ENCODE data around the gene CCT7.
A peak's percentile ranks its signal among the peaks of the same experiment; 100 is the strongest.

The CCT7 gene

GRCh38 chr2:73263540-73264331, 29.6 kb downstream of the CCT7 start:
- DNase-seq (ENCODE audit: insufficient read length, low spot score) (no peak), FAIRE-seq (no peak)
- TF ChIP-seq POU2F2 (IDR thresholded peaks at IDR 0.05; ENCODE audit: low read depth, low read length) = no peak
- no peak for TF ChIP-seq PAX5 (IDR thresholded peaks at IDR 0.05; ENCODE audit: insufficient read depth, low read length, severe bottlenecking)
- TF ChIP-seq TAF1 (IDR thresholded peaks at IDR 0.05; ENCODE audit: low read depth, low read length) = no peak
- TF ChIP-seq SPI1 (IDR thresholded peaks at IDR 0.05; ENCODE audit: low read depth, low read length) = no peak
- no peak for TF ChIP-seq POLR2AphosphoS5 (IDR thresholded peaks at IDR 0.05; ENCODE audit: low read depth, low read length)
- no peak for TF ChIP-seq POLR2A (IDR thresholded peaks at IDR 0.05; ENCODE audit: low read depth, low read length)

GRCh38 chr2:73264332-73264606, 30.2 kb downstream of the CCT7 start:
- DNase-seq (ENCODE audit: insufficient read length, low spot score) (no peak), FAIRE-seq (no peak)
- TF ChIP-seq POU2F2 (IDR thresholded peaks at IDR 0.05; ENCODE audit: low read depth, low read length) = no peak
- TF ChIP-seq PAX5 (IDR thresholded peaks at IDR 0.05; ENCODE audit: insufficient read depth, low read length, severe bottlenecking) = no peak

- DNase-seq (ENCODE audit: insufficient read length, low spot score) (no peak), FAIRE-seq (no peak)
- TF ChIP-seq TAF1 (IDR thresholded peaks at IDR 0.05; ENCODE audit: low read depth, low read length) (no peak), POU2F2 (IDR thresholded peaks at IDR 0.05; ENCODE audit: low read depth, low read length) (no peak), PAX5 (IDR thresholded peaks at IDR 0.05; ENCODE audit: insufficient read depth, low read length, severe bottlenecking) (no peak), POLR2A (IDR thresholded peaks at IDR 0.05; ENCODE audit: low read depth, low read length) (no peak), SPI1 (IDR thresholded peaks at IDR 0.05; ENCODE audit: low read depth, low read length) (no peak), POLR2AphosphoS5 (IDR thresholded peaks at IDR 0.05; ENCODE audit: low read depth, low read length) (no peak)
Observed at GRCh38 chr2:73264783-73265182, 30.7 kb downstream of the CCT7 start.

GRCh38 chr2:73265298-73266060, 31.4 kb downstream of the CCT7 start:
- TF ChIP-seq SPI1 (IDR thresholded peaks at IDR 0.05; ENCODE audit: low read depth, low read length) = no peak
- TF ChIP-seq POU2F2 (IDR thresholded peaks at IDR 0.05; ENCODE audit: low read depth, low read length) = no peak
- TF ChIP-seq POLR2AphosphoS5 (IDR thresholded peaks at IDR 0.05; ENCODE audit: low read depth, low read length) = no peak
- no peak for TF ChIP-seq POLR2A (IDR thresholded peaks at IDR 0.05; ENCODE audit: low read depth, low read length)
- TF ChIP-seq PAX5 (IDR thresholded peaks at IDR 0.05; ENCODE audit: insufficient read depth, low read length, severe bottlenecking) = no peak
- no peak for TF ChIP-seq TAF1 (IDR thresholded peaks at IDR 0.05; ENCODE audit: low read depth, low read length)
- FAIRE-seq (no peak), DNase-seq (ENCODE audit: insufficient read length, low spot score) (no peak)

- FAIRE-seq (no peak), DNase-seq (ENCODE audit: insufficient read length, low spot score) (no peak)
- TF ChIP-seq TAF1 (IDR thresholded peaks at IDR 0.05; ENCODE audit: low read depth, low read length) (no peak), SPI1 (IDR thresholded peaks at IDR 0.05; ENCODE audit: low read depth, low read length) (no peak), POU2F2 (IDR thresholded peaks at IDR 0.05; ENCODE audit: low read depth, low read length) (no peak), PAX5 (IDR thresholded peaks at IDR 0.05; ENCODE audit: insufficient read depth, low read length, severe bottlenecking) (no peak), POLR2AphosphoS5 (IDR thresholded peaks at IDR 0.05; ENCODE audit: low read depth, low read length) (no peak), POLR2A (IDR thresholded peaks at IDR 0.05; ENCODE audit: low read depth, low read length) (no peak)
Observed at GRCh38 chr2:73266061-73266901, 32.2 kb downstream of the CCT7 start.

- TF ChIP-seq POLR2AphosphoS5 (IDR thresholded peaks at IDR 0.05; ENCODE audit: low read depth, low read length) = no peak
- no peak for TF ChIP-seq SPI1 (IDR thresholded peaks at IDR 0.05; ENCODE audit: low read depth, low read length)
- no peak for TF ChIP-seq POU2F2 (IDR thresholded peaks at IDR 0.05; ENCODE audit: low read depth, low read length)
- TF ChIP-seq PAX5 (IDR thresholded peaks at IDR 0.05; ENCODE audit: insufficient read depth, low read length, severe bottlenecking) = no peak
- no peak for TF ChIP-seq TAF1 (IDR thresholded peaks at IDR 0.05; ENCODE audit: low read depth, low read length)
- no peak for TF ChIP-seq POLR2A (IDR thresholded peaks at IDR 0.05; ENCODE audit: low read depth, low read length)
- peak; percentile 75 for FAIRE-seq
- DNase-seq (ENCODE audit: insufficient read length, low spot score) = no peak
Observed at GRCh38 chr2:73267008-73267407, 32.9 kb downstream of the CCT7 start.

- DNase-seq (ENCODE audit: insufficient read length, low spot score) (no peak), FAIRE-seq (no peak)
- no peak for TF ChIP-seq POLR2AphosphoS5 (IDR thresholded peaks at IDR 0.05; ENCODE audit: low read depth, low read length)
- TF ChIP-seq TAF1 (IDR thresholded peaks at IDR 0.05; ENCODE audit: low read depth, low read length) = no peak
- no peak for TF ChIP-seq POU2F2 (IDR thresholded peaks at IDR 0.05; ENCODE audit: low read depth, low read length)
- TF ChIP-seq PAX5 (IDR thresholded peaks at IDR 0.05; ENCODE audit: insufficient read depth, low read length, severe bottlenecking) = no peak
- no peak for TF ChIP-seq SPI1 (IDR thresholded peaks at IDR 0.05; ENCODE audit: low read depth, low read length)
- no peak for TF ChIP-seq POLR2A (IDR thresholded peaks at IDR 0.05; ENCODE audit: low read depth, low read length)
Observed at GRCh38 chr2:73268366-73268829, 34.3 kb downstream of the CCT7 start.

GRCh38 chr2:73268830-73269685, 35.0 kb downstream of the CCT7 start:
- TF ChIP-seq POLR2AphosphoS5 (IDR thresholded peaks at IDR 0.05; ENCODE audit: low read depth, low read length) = no peak
- no peak for TF ChIP-seq TAF1 (IDR thresholded peaks at IDR 0.05; ENCODE audit: low read depth, low read length)
- TF ChIP-seq PAX5 (IDR thresholded peaks at IDR 0.05; ENCODE audit: insufficient read depth, low read length, severe bottlenecking) = no peak
- no peak for TF ChIP-seq POLR2A (IDR thresholded peaks at IDR 0.05; ENCODE audit: low read depth, low read length)
- TF ChIP-seq SPI1 (IDR thresholded peaks at IDR 0.05; ENCODE audit: low read depth, low read length) = no peak
- TF ChIP-seq POU2F2 (IDR thresholded peaks at IDR 0.05; ENCODE audit: low read depth, low read length) = no peak
- no peak for FAIRE-seq
- no peak for DNase-seq (ENCODE audit: insufficient read length, low spot score)

Data from GM12891 (cell line).